A549 (cell line): ENCODE data around the gene EPS8L3. TPM values are rescaled to one million over a fixed set of nuclear protein-coding genes. Genes with fewer than 3 reads are reported as not detected.
"Not testable (repeated sequence)": the region's sequence is repeated elsewhere in the genome, so short reads cannot be mapped to it uniquely, and the experiment has no call there.

Experiments used
- ATAC-seq, 2 experiments: fragments of 200-7000 bp in 1 of 2; fragments of >200 bp in 1 of 2; cut with Nextera tagmentation in 1 of 2; cut with Tn5 transposase in 1 of 2; 3 replicates each; pipeline versions ENCODE4 v1.8.0 to v1.9.1; 2018 to 2020; ENCODE audit warnings: mild to moderate bottlenecking in 1 of 2, moderate library complexity in 1 of 2
- CTCF ChIA-PET: fragments of 300-600 bp; sonication (Branson Sonifier 250); formaldehyde crosslinking; extraction: SDS; loops from one replicate; lab custom pipeline; 2021; ENCODE audit warnings: antibody characterized with exemption, inconsistent platforms; lab: Yijun Ruan, JAX
- POLR2A ChIA-PET: fragments of 350-600 bp; formaldehyde crosslinking; extraction: SDS; loops from one replicate; lab custom pipeline; 2021; ENCODE audit warnings: antibody characterized with exemption, inconsistent platforms; lab: Yijun Ruan, JAX
- DNase-seq, 2 experiments: peaks; one replicate each; pipeline versions ENCODE4 v3.0.0 to v3.0.0-alpha.2; 2011 to 2016; ENCODE audit warnings: low read depth in 1 of 2, low spot score in 1 of 2
- FAIRE-seq: peaks from 2 replicates; lab custom pipeline; 2011; peaks lifted over from hg19 to GRCh38; lab: Jason Lieb, UNC
- H3K27ac ChIP-seq, 2 experiments: fragments of >200 bp; sonication (Bioruptor Twin); formaldehyde crosslinking; 3 replicates each; pipeline ENCODE4 v1.5.1; 2016 to 2017
- H3K4me1 ChIP-seq: fragments of >200 bp; sonication (Bioruptor Twin); formaldehyde crosslinking; 3 replicates; pipeline ENCODE4 v1.6.1; 2016
- H3K4me2 ChIP-seq: fragments of >200 bp; sonication (Bioruptor Twin); formaldehyde crosslinking; 3 replicates; pipeline ENCODE4 v1.6.1; 2016
- H3K4me3 ChIP-seq: fragments of >200 bp; sonication (Bioruptor Twin); formaldehyde crosslinking; 3 replicates; pipeline ENCODE4 v1.5.1; 2016
- H3K9me3 ChIP-seq: fragments of >200 bp; sonication (Bioruptor Twin); formaldehyde crosslinking; 3 replicates; pipeline ENCODE4 v1.6.1; 2016
- BHLHE40 ChIP-seq: IDR thresholded peaks from 2 replicates; pipeline ENCODE4 v1.6.1; 2012; ENCODE audit warnings: low read depth, low read length, inconsistent platforms
- EHMT2 ChIP-seq: fragments of 200-600 bp; sonication (generic); IDR thresholded peaks from 2 replicates; pipeline ENCODE4 v1.6.1; 2016; ENCODE audit warnings: antibody characterized with exemption, low read depth, mild to moderate bottlenecking, moderate library complexity
- EP300 ChIP-seq, 2 experiments: fragments of >200 bp; sonication (Bioruptor Twin); formaldehyde crosslinking; IDR thresholded peaks; 2 replicates in 1 of 2; 3 replicates in 1 of 2; pipeline ENCODE4 v1.6.1; 2016 to 2017
- FOSB ChIP-seq: fragments of 250-450 bp; sonication (Bioruptor Pico); IDR thresholded peaks from 2 replicates; pipeline ENCODE4 v1.5.0; 2020; ENCODE audit warnings: mild to moderate bottlenecking, moderate library complexity
- FOXS1 ChIP-seq: fragments of 250-450 bp; sonication (Bioruptor Pico); IDR thresholded peaks from 2 replicates; pipeline ENCODE4 v1.5.0; 2020; ENCODE audit warnings: mild to moderate bottlenecking, moderate library complexity
- GATA3 ChIP-seq: IDR thresholded peaks from 2 replicates; pipeline ENCODE4 v1.6.1; 2012; ENCODE audit warnings: borderline replicate concordance
- HDAC2 ChIP-seq: fragments of 200-600 bp; sonication (generic); IDR thresholded peaks from 2 replicates; pipeline ENCODE4 v1.6.1; 2016
- HOXB5 ChIP-seq: fragments of 250-450 bp; sonication (Bioruptor Pico); IDR thresholded peaks from 2 replicates; pipeline ENCODE4 v1.5.0; 2020; ENCODE audit warnings: mild to moderate bottlenecking, moderate library complexity
- MAZ ChIP-seq: fragments of 150-350 bp; IDR thresholded peaks from 2 replicates; pipeline ENCODE4 v1.6.1; 2014; ENCODE audit warnings: antibody characterized with exemption, low read depth, low read length, borderline replicate concordance
- REST ChIP-seq: fragments of 200-600 bp; sonication (generic); IDR thresholded peaks from 2 replicates; pipeline ENCODE4 v1.6.1; 2016; ENCODE audit warnings: antibody characterized with exemption, mild to moderate bottlenecking, moderate library complexity
- RFX5 ChIP-seq: fragments of 450-650 bp; IDR thresholded peaks from 2 replicates; pipeline ENCODE4 v1.7.1; 2014; ENCODE audit warnings: antibody characterized with exemption, mild to moderate bottlenecking, moderate library complexity
- SMC3 ChIP-seq: fragments of >200 bp; sonication (Bioruptor Twin); formaldehyde crosslinking; IDR thresholded peaks from 3 replicates; pipeline ENCODE4 v1.6.1; 2018; ENCODE audit warnings: inconsistent platforms
- TFCP2L1 ChIP-seq: fragments of 250-450 bp; sonication (Bioruptor Pico); IDR thresholded peaks from 2 replicates; pipeline ENCODE4 v1.5.0; 2021; ENCODE audit warnings: mild to moderate bottlenecking
- TP53 ChIP-seq: fragments of 250-450 bp; sonication (Bioruptor Pico); IDR thresholded peaks from 2 replicates; pipeline ENCODE4 v1.5.0; 2021; ENCODE audit warnings: mild to moderate bottlenecking, moderate library complexity
- ZNF302 ChIP-seq: fragments of 250-450 bp; sonication (Bioruptor Pico); IDR thresholded peaks from 2 replicates; pipeline ENCODE4 v1.9.0; 2021; ENCODE audit warnings: inconsistent platforms, mild to moderate bottlenecking, moderate library complexity
- WGBS: methylation state at CpG from one replicate; pipeline ENCODE4 v1.1.6; 2017; ENCODE audit errors: missing lambda C conversion rate; 5-methylcytosine and 5-hydroxymethylcytosine counted together
- polyA plus RNA-seq, 4 experiments: library from polyadenylated mRNA; depleted of rRNA in 3 of 4; stranded (reverse); fragments of >200 nt; fragmentation: RNase III in 1 of 4; extraction: RNeasy Plus Mini Kit Qiagen cat#74134 plus additional on column Dnase treatment in 1 of 4; gene quantifications; 2 replicates in 3 of 4; 3 replicates in 1 of 4; pipeline ENCODE4 v1.2.3, GENCODE V29; 2011 to 2017
- TF ChIP-seq, protein P1 (sequence below): IDR thresholded peaks from 2 replicates; pipeline ENCODE4 v1.6.1; 2012; ENCODE audit warnings: low read depth, borderline replicate concordance
- TF ChIP-seq, protein P2 (sequence below): fragments of 450-650 bp; IDR thresholded peaks from 2 replicates; pipeline ENCODE4 v1.6.1; 2014; ENCODE audit warnings: antibody characterized with exemption

The EPS8L3 gene
- polyA plus RNA-seq, 2 of the 4 experiments (the other 2 are of a cell fraction) = 3.3 to 5.1 TPM

- Histone ChIP-seq H3K4me1 (peaks cover 14% of the 10 kb centered on the region; the same call in 2 of the 3 replicates), H3K4me2 (no peak overlapping the region), H3K4me3 (no peak overlapping the region), H3K9me3 (no peaks in the 10 kb centered on the region), H3K27ac (no peak overlapping the region)
- WGBS = 69% methylated on average over 1 of the region's 1 CpG
- ATAC-seq (no peak), DNase-seq (no peak), FAIRE-seq (no peak)
- POLR2A ChIA-PET = no interaction called here
- TF ChIP-seq HDAC2 (no peak), ZNF302 (CRISPR knock-in tag) (no peak), REST (no peak), HOXB5 (CRISPR knock-in tag) (no peak), EP300 (IDR thresholded peaks at IDR 0.05) (no peak), MAZ (no peak), FOXS1 (CRISPR knock-in tag) (no peak)
- CTCF ChIA-PET = interaction anchor here (0.6 kb wide), 2 partner anchors 185 to 303 kb away, joined by 3 read pairs; partner anchors contain the start of gene AHCYL1
These were observed 35.7 kb upstream of the EPS8L3 start for GRCh38 chr1:109799445-109799844.

DNA sequence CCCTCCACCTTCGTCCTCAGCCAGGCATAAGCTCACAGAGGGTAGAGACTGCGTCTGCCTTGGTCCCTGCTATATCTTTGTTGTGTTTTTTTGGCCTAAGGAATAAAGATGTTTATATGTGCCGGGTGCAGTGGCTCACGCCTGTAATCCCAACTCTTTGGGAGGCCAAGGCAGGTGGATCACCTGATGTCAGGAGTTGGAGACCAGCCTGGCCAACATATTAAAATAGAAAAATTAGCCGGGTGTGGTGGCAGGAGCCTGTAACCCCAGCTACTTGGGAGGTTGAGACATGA lies 33.5 kb upstream of the EPS8L3 start:
- FAIRE-seq, ATAC-seq, POLR2A ChIA-PET, H3K4me2 ChIP-seq, DNase-seq, H3K4me3 ChIP-seq, H3K9me3 ChIP-seq: not testable (repeated sequence)
- WGBS = 95% methylated on average over 5 of the region's 5 CpGs
- Histone ChIP-seq H3K4me1 (peaks cover 31% of the 10 kb centered on the region), H3K27ac (peak overlapping the region; percentile 55 to 73; a peak in 4 of 6 replicates)
- CTCF ChIA-PET = interaction anchor here (0.7 to 2.8 kb wide), 5 partner anchors 17 to 187 kb away, joined by 3 to 9 read pairs (median 4); partner anchors contain the start of gene AHCYL1

DNA sequence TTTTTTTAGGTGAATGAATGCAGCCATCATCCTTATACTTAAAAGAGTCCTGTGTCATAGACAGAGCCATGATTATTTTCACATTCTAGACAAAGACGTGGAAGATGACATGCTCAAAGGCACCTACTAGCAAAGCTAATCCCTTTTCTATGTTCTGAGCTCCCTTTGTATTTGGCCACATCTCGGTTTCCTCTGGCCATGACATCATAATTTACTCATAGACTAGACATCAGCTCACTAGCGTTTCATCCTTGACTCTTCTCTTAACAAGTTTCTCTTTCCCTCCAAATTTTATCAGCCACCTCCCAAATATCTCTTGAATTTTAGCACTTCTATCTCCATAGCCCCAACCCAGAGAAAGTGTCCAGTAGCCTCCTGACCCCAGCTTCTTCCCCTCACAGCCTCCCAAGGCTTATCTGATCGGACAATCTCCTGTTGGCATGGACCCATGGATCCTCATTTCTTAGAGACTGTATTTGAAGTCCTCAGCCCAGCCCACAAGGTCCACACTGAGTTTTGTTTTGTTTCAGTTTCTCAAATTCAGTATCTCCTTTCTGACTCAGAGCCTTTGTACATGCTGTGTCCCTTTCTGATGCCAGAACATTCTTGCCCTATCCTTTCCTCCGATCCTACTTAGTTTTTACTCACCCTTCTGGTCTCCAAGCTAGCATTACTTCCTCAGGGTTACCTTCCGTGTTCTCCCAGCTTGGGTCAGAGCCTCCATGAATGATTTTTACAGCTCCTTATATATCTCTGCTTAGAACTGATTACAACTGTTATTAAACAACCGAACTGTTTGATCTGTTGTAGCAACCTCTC lies 33.0 kb upstream of the EPS8L3 start:
- TF ChIP-seq EHMT2 (no peak), REST (no peak), HDAC2 (no peak), SMC3 (no peak), BHLHE40 (no peak), GATA3 (no peak; the same call in 1 of the 2 replicates), FOSB (CRISPR knock-in tag) (no peak), RFX5 (no peak), TP53 (CRISPR knock-in tag) (no peak), ZNF302 (CRISPR knock-in tag) (no peak), TFCP2L1 (no peak)
- TF ChIP-seq, protein P1, sequence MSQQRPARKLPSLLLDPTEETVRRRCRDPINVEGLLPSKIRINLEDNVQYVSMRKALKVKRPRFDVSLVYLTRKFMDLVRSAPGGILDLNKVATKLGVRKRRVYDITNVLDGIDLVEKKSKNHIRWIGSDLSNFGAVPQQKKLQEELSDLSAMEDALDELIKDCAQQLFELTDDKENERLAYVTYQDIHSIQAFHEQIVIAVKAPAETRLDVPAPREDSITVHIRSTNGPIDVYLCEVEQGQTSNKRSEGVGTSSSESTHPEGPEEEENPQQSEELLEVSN = no peak
- TF ChIP-seq, protein P2, sequence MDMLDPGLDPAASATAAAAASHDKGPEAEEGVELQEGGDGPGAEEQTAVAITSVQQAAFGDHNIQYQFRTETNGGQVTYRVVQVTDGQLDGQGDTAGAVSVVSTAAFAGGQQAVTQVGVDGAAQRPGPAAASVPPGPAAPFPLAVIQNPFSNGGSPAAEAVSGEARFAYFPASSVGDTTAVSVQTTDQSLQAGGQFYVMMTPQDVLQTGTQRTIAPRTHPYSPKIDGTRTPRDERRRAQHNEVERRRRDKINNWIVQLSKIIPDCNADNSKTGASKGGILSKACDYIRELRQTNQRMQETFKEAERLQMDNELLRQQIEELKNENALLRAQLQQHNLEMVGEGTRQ = no peak
- no peak for FAIRE-seq
- Histone ChIP-seq H3K4me2 (peak overlapping the region; percentile 29; the same call in 2 of the 3 replicates), H3K9me3 (no peaks in the 10 kb centered on the region), H3K4me3 (no peak overlapping the region), H3K27ac (peak overlapping the region; percentile 55 to 73), H3K4me1 (peaks cover 36% of the 10 kb centered on the region)
- DNase-seq = no peak
- 73% methylated on average over 7 of the region's 7 CpGs for WGBS
- CTCF ChIA-PET = interaction anchor here (0.7 to 2.8 kb wide), 5 partner anchors 16 to 188 kb away, joined by 3 to 9 read pairs (median 4); partner anchors contain the start of gene AHCYL1
- POLR2A ChIA-PET = no interaction called here
- no peak for ATAC-seq
